Body of pancreas (tissue), 4 donors: ENCODE data around the gene ONECUT2. TPM values are rescaled to one million over a fixed set of nuclear protein-coding genes. Genes with fewer than 3 reads are reported as not detected.

Experiments used
- ATAC-seq: fragments of 150-250 bp; one replicate; pipeline ENCODE4 v1.9.1; 2016
- DNase-seq, 4 donors: peaks; one replicate each; pipeline ENCODE4 v3.0.0-alpha.2; 2019
- H3K27ac ChIP-seq, 4 donors: fragments of 200-600 bp; sonication (generic); 1 replicate in 3 of 4; 2 replicates in 1 of 4; pipeline versions ENCODE4 v1.5.1 to v1.6.1; 2016 to 2019; ENCODE audit warnings: mild to moderate bottlenecking in 1 of 4, mixed read lengths in 1 of 4, moderate library complexity in 1 of 4
- H3K27me3 ChIP-seq, 2 donors: fragments of 200-600 bp; sonication (generic); one replicate each; pipeline ENCODE4 v1.6.0; 2016; ENCODE audit warnings: mild to moderate bottlenecking in 1 of 2
- H3K36me3 ChIP-seq, 2 donors: fragments of 200-600 bp; sonication (generic); replicated peaks in 1 of 2; 2 replicates each; pipeline ENCODE4 v1.5.1; 2016; ENCODE audit warnings: low read depth in 2 of 2; ENCODE audit not compliant: insufficient read depth in 1 of 2
- H3K4me1 ChIP-seq: fragments of 200-600 bp; sonication (generic); one replicate; pipeline ENCODE4 v1.6.0; 2016
- H3K4me3 ChIP-seq, 2 donors: fragments of 200-600 bp; sonication (generic); 1 replicate in 1 of 2; 2 replicates in 1 of 2; pipeline ENCODE4 v1.5.1; 2016 to 2019
- H3K9me3 ChIP-seq, 3 donors: fragments of 200-600 bp; sonication (generic); 1 replicate in 2 of 3; 2 replicates in 1 of 3; pipeline ENCODE4 v1.5.1; 2016
- CTCF ChIP-seq, 7 experiments: fragments of 450-650 bp in 4 of 7; fragments of 200-600 bp in 3 of 7; sonication (generic) in 3 of 7; IDR thresholded peaks; one replicate each; pipeline ENCODE4 v1.5.1; 2016 to 2019; ENCODE audit warnings: antibody characterized with exemption in 7 of 7
- POLR2A ChIP-seq, 3 donors: fragments of 450-650 bp; IDR thresholded peaks; one replicate each; pipeline ENCODE4 v1.6.1; 2016; ENCODE audit warnings: antibody characterized with exemption in 3 of 3, mild to moderate bottlenecking in 2 of 3
- WGBS, 2 donors: methylation state at CpG; one replicate each; pipeline ENCODE4 v1.1.5; 2017; 5-methylcytosine and 5-hydroxymethylcytosine counted together
- intact Hi-C: fragments of 100-400 bp; cut with DNase I; formaldehyde crosslinking; loops from one replicate; pipeline ENCODE4 v1.15.1; 2023
- total RNA-seq, 2 donors: library from RNA; depleted of rRNA; stranded (reverse); fragments of >200 nt; gene quantifications; one replicate each; pipeline ENCODE4 v1.1.0, GENCODE V29; 2016

Gene ONECUT2
- total RNA-seq, 2 donors from 2014 or later, result 2.6 to 3.1 TPM

GRCh38 chr18:57433482-57433881 lies 1.7 kb upstream of the ONECUT2 start:
- no peaks in the 10 kb centered on the region for H3K36me3 ChIP-seq
- intact Hi-C loops, result no loop called here
- H3K9me3 ChIP-seq, result peaks cover 0 to 5% (median 0%) of the 10 kb centered on the region in 3 donors
- DNase-seq, result no peak
- no peak overlapping the region for H3K27ac ChIP-seq
- WGBS, 2 donors, result 2 to 7% methylated on average over 6 of the region's 6 CpGs
- TF ChIP-seq CTCF (IDR thresholded peaks at IDR 0.05), result no peak
- TF ChIP-seq POLR2A (IDR thresholded peaks at IDR 0.05), result no peak
- no peak overlapping the region for H3K4me3 ChIP-seq
- H3K27me3 ChIP-seq, result peaks cover 9 to 58% of the 10 kb centered on the region in 2 donors
- no peak for ATAC-seq
- peaks cover 56% of the 10 kb centered on the region for H3K4me1 ChIP-seq

GRCh38 chr18:57433934-57434535 lies 1.1 kb upstream of the ONECUT2 start:
- no peak overlapping the region for H3K27ac ChIP-seq
- intact Hi-C loops, result no loop called here
- H3K27me3 ChIP-seq, result peaks cover 6 to 58% of the 10 kb centered on the region in 2 donors
- DNase-seq (no peak), ATAC-seq (no peak)
- peak overlapping the region in 1 of 2 donors; percentile 39 for H3K4me3 ChIP-seq
- no peaks in the 10 kb centered on the region for H3K9me3 ChIP-seq
- 3 to 6% methylated on average over 25 of the region's 25 CpGs for WGBS, 2 donors
- peaks cover 56% of the 10 kb centered on the region for H3K4me1 ChIP-seq
- no peaks in the 10 kb centered on the region for H3K36me3 ChIP-seq
- TF ChIP-seq CTCF (IDR thresholded peaks at IDR 0.05), result no peak
- TF ChIP-seq POLR2A (IDR thresholded peaks at IDR 0.05), result no peak

- H3K27ac ChIP-seq, result no peak overlapping the region
- 0 to 2% methylated on average over 6 to 21 of the region's 44 CpGs for WGBS, 2 donors
- ATAC-seq, result no peak
- H3K4me1 ChIP-seq, result peaks cover 67% of the 10 kb centered on the region
- no peak for TF ChIP-seq CTCF (IDR thresholded peaks at IDR 0.05)
- TF ChIP-seq POLR2A (IDR thresholded peaks at IDR 0.05), result no peak
- peaks cover 6 to 52% of the 10 kb centered on the region in 2 donors for H3K27me3 ChIP-seq
- no peak overlapping the region for H3K4me3 ChIP-seq
- no peaks in the 10 kb centered on the region for H3K9me3 ChIP-seq
- no peak for DNase-seq
- intact Hi-C loops, result loop anchor here (5.0 kb wide), 1 partner anchor 569 kb away; no protein-coding TSS in a partner anchor
- H3K36me3 ChIP-seq, result no peaks in the 10 kb centered on the region
Observed at GRCh38 chr18:57435846-57436190, 644 bp downstream of the ONECUT2 start.

GRCh38 chr18:57436191-57436964 lies 1.2 kb downstream of the ONECUT2 start:
- Histone ChIP-seq H3K4me1 (peaks cover 70% of the 10 kb centered on the region), H3K27me3 (peaks cover 6 to 58% of the 10 kb centered on the region in 2 donors), H3K36me3 (no peaks in the 10 kb centered on the region), H3K9me3 (no peaks in the 10 kb centered on the region), H3K4me3 (peak overlapping the region in 1 of 2 donors; percentile 2), H3K27ac (no peak overlapping the region)
- no peak for TF ChIP-seq CTCF (IDR thresholded peaks at IDR 0.05)
- no peak for TF ChIP-seq POLR2A (IDR thresholded peaks at IDR 0.05)
- DNase-seq (peak in 1 of 4 donors; percentile 20), ATAC-seq (no peak)
- 5 to 6% methylated on average over 19 to 54 of the region's 62 CpGs for WGBS, 2 donors
- intact Hi-C loops, result loop anchor here (5.0 kb wide), 1 partner anchor 569 kb away; no protein-coding TSS in a partner anchor
